Astrocyte of the cerebellum (primary cell): ENCODE measurements around the gene LRRC4C.

Experiments
- DNase-seq: peaks from one replicate; pipeline ENCODE4 v3.0.0-alpha.2; 2011; ENCODE audit warnings: low read depth
- H3K4me3 ChIP-seq: 2 replicates; pipeline ENCODE4 v1.5.1; 2011; ENCODE audit warnings: mild to moderate bottlenecking, low read depth, low read length, moderate library complexity
- in situ Hi-C: cut with HindIII; loops from 2 replicates; pipeline ENCODE4 v1.10.0; 2017; ENCODE audit warnings: low sequenced_read_pairs
- TF ChIP-seq, protein P1 (sequence below): IDR thresholded peaks from 2 replicates; pipeline ENCODE4 v1.5.1; 2012; ENCODE audit warnings: low read length, low read depth, moderate library complexity, mild to moderate bottlenecking; ENCODE audit errors: missing control alignments

LRRC4C gene

DNA sequence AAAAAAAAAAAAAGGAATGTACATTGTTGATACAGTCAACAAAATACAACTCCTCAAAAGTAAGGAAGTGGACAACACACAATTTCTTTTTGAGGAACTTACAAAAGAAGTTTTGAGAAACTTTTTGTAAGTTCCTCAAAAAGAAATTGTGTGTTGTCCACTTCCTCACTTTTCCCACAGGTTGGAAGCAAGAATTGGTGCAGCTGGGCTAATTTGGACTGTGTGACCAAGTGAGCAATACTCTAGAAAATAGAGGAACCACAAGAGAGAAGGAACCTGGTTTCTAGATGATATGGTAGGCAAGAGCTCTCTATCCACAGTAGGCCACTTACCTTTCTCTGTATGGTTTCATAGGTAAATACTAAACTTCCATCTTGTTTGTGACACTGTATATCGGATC is 1053.8 kb downstream of the LRRC4C start:
- TF ChIP-seq, protein P1, sequence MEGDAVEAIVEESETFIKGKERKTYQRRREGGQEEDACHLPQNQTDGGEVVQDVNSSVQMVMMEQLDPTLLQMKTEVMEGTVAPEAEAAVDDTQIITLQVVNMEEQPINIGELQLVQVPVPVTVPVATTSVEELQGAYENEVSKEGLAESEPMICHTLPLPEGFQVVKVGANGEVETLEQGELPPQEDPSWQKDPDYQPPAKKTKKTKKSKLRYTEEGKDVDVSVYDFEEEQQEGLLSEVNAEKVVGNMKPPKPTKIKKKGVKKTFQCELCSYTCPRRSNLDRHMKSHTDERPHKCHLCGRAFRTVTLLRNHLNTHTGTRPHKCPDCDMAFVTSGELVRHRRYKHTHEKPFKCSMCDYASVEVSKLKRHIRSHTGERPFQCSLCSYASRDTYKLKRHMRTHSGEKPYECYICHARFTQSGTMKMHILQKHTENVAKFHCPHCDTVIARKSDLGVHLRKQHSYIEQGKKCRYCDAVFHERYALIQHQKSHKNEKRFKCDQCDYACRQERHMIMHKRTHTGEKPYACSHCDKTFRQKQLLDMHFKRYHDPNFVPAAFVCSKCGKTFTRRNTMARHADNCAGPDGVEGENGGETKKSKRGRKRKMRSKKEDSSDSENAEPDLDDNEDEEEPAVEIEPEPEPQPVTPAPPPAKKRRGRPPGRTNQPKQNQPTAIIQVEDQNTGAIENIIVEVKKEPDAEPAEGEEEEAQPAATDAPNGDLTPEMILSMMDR: no peak
- in situ Hi-C loops: no loop called here
- DNase-seq: no peak
- no peak overlapping the region for H3K4me3 ChIP-seq

DNA sequence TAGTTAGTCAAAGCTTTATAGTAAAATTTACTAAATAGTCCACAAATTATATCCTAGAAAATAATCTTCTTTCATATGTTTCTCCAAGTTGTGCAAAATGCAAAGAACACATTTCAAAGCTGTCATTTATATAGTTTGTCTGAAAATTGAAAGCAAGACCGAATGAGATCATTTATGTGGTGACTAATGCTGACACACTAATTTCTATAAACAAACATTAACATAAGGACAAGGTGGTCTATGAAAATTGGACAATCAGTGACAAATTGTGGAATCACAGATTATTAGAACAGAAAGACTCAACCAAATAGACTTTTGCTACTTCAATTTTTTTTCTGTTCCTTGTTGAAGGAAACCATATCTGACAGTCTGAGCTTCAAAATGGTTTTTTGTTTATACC is 1056.1 kb downstream of the LRRC4C start:
- no peak overlapping the region for H3K4me3 ChIP-seq
- TF ChIP-seq, protein P1: no peak
- DNase-seq: no peak
- in situ Hi-C loops: no loop called here

DNA sequence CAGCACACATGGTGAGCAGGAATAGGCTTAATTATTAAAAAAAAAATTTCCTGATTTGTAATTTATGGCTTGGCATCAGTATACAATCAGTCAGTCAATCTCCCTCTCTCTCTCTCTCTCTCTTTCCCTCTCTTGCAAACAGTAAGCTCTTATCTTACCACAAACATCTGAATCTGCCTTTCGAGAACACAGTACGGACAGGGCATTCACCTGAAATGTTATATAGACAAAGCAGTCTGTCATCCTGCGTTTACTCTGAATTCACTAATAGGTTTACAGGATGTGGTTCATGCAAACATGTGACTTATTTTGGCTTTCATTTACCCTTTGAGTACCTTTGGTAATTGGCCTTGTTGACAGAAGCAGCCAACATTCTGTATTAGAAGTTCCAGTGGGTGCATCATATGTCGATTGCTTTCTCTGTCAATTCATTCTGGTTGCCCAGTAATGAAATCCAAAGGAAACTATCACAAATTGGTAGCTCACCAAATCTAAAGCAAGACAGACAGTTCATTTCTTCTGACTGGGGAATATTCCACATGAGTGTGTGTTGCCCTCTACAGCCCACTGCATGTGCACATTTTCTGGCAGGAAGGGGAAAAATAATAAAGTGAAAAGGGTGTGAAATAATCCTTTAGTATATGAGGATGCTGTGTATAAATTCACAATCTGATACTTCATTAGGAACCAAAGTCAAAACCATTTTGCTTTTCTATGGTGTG is 1058.2 kb downstream of the LRRC4C start:
- in situ Hi-C loops: no loop called here
- TF ChIP-seq, protein P1: no peak
- no peak overlapping the region for H3K4me3 ChIP-seq
- no peak for DNase-seq

DNA sequence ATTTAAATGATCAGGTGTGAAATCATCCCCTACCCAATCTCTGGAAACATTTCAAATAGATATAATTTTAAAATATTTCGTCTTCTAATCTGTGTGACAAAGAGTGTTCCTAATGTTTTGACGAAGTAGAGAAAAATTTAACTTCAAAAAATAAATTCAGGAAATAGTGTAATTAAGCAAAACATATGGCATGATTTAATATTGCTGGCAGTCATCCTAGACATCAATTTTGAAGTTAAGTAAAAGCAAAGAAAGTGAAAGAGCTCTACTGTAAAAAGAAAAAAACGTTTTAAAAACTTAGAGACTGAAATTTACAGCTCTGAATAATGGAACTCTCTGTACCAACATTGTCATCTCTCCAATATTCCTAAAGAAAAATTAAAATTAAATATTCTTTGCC is 1062.3 kb downstream of the LRRC4C start:
- DNase-seq: no peak
- H3K4me3 ChIP-seq: no peak overlapping the region
- TF ChIP-seq, protein P1: no peak
- in situ Hi-C loops: no loop called here

DNA sequence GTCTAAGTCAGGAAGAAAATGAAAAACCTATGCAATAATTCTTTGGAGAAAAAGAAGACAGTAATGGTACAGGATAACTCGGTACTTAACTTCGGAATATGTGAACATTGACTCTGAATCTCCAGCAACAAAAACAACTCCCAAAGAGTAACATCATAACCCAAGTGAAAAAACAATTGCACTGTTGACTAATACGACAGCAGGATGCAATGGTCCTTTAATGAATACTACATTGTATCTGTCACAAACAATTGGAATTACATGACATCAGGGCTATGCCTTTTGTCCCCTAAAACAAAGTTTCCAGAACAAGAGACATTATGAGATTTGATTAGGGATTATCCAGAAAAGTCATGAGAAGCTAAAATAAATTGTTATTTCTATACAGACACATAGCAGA is 1065.9 kb downstream of the LRRC4C start:
- TF ChIP-seq, protein P1: no peak
- in situ Hi-C loops: no loop called here
- DNase-seq: no peak
- no peak overlapping the region for H3K4me3 ChIP-seq

DNA sequence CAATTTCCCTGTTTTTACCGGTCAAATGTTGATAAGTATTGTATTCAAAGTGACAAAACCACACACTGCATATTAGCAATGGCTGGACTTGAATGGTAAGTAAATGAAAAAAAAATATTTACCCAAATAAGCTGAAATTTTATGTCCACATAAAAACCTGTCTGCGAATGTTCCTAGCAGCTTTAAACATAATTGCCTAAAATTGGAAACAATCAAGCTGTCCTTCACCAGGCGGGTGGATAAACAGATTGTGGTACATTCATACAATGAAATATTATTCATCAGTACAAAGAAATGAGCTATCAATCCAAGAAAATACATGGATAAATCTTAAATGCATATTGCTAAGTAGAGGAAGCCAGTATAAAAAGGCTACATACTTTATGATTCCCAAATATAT is 1067.8 kb downstream of the LRRC4C start:
- H3K4me3 ChIP-seq: no peak overlapping the region
- TF ChIP-seq, protein P1: no peak
- in situ Hi-C loops: no loop called here
- DNase-seq: no peak
